H4 (cell line): Measurements from ENCODE around the gene PRKCZ. TPM values are rescaled to one million over a fixed set of nuclear protein-coding genes. Genes with fewer than 3 reads are reported as not detected.
"Not testable (repeated sequence)": the region's sequence is repeated elsewhere in the genome, so short reads cannot be mapped to it uniquely, and the experiment has no call there.

Experiments used
- DNase-seq: peaks from one replicate; pipeline ENCODE4 v3.0.0-alpha.2; 2015; ENCODE audit warnings: low spot score
- total RNA-seq: library from RNA; depleted of rRNA; stranded (reverse); fragments of >200 nt; shearing (Covaris generic); gene quantifications from 2 replicates; pipeline ENCODE4 v1.2.3, GENCODE V29; 2014

PRKCZ gene
- total RNA-seq, 1 experiment from 2014 or later, result 11.4 TPM

DNA sequence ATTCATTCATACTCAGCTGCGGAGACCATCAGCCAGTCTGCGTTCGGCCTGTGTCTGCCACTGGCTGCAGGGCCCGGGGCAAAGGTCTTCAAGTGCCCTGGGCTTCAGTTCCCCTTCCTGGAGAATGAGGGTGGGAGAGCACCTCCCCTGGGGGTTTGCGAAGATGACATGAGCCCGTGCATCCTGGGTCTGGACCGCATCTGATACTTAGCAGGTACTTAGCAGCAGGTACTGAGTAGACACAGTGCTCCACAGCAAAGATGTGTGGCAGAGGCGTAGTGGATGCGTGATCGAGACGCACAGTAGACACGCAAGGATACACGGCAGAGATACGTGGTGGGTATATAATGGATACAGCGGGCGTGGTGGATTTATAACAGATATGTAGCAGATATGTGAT is 51.3 kb downstream of the PRKCZ start:
- no peak for DNase-seq

DNA sequence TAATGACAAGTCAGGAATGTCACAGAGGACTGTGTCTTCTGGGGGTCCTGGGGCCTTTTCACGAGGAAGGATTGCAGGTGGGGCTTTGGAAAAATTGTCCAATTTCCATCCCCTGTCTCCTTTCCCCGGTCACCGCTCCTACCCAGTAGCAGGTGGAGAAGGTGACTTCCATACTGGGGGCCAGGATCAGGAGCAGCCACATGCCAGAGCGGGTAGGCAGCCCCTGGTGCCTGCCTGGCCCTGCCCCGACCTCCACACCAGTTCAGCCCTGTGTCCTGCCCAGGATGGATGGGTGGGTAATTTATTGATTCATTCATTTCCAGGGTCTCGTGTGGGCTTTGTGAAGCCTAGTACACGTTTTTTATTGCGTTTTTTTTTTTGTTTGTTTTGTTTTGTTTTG is 51.7 kb downstream of the PRKCZ start:
- no peak for DNase-seq

DNA sequence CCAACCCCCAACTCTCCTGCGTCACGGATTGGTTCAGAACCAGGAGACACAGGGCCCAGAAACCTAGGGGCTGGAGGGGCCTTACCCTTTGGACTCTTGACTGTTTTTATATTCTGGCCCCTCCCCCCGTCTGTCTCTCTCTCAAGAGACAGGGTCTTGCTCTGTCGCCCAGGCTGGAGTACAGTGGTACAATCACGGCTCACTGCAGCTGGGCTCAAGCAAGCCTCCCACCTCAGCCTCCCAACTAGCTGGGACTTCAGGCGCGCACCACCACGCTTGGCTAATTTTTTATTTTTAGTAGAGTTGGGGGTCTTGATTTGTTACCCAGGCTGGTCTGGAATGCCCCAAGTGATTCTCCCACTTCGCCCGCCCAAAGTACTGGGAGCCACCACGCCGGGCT is 52.5 kb downstream of the PRKCZ start:
- no peak for DNase-seq

DNA sequence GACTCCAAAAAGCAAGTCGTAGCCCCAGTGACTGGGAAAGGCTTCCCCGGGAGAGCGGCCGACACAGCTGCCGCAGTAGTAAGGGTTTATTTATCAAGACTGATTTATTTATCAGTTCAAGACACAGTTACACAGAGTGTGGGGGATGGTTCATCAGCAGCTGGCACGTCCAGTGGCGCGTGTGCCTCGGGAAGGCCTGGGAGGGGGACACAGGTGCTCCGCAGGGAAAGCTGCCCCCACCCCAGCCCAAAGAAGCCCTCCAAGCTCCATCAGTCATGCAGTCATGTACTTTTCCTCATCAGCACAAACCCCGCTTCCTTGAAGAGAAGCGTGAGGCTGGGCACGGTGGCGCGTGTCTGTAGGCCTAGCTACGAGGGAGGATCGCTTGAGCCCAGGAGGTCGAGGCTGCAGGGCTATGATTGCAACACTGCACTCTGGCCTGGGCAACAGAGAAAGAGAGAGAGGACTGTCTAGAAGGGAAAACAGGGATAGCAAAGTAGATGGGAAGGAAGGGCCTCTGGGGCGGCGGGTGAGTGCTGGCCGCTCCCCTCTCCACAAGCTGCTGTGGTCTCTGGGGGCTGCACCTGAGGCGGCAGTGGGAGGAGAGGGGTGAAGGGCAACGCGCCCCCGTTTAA is 53.2 kb downstream of the PRKCZ start:
- no peak for DNase-seq

DNA sequence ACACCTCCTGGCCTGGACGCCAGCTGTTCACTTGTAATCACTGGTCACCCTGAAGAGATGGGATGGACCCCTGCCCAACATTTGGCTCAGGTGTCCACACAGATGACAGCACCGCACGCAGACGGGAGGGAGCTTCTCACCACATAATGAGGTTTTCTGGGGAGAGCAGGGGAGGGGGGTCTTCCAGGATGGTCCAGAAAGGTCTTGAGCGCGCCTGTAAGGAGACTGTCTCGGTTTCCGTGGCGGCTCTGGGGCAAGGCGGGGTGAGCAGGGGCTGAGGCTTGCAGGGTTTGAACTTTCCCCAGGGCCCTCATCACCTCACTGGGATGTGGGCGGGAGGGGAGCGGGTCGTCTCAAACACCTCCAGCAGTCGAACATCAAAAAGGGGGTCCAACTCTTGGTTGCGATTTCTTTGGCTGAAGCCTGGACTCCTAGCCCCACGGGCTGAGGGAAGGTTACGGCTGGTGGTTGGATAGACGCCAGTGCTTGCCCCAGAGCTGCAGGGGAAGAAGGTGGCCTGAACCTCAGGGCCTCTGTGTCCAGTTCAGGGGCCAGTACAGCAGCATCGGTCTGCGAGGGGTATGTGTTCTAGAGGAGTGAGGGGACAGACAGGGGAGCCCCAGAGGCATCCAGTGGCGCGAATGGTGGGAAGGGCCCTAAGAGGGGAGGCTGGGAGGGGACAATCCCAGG is 53.8 kb downstream of the PRKCZ start:
- DNase-seq, result no peak

DNA sequence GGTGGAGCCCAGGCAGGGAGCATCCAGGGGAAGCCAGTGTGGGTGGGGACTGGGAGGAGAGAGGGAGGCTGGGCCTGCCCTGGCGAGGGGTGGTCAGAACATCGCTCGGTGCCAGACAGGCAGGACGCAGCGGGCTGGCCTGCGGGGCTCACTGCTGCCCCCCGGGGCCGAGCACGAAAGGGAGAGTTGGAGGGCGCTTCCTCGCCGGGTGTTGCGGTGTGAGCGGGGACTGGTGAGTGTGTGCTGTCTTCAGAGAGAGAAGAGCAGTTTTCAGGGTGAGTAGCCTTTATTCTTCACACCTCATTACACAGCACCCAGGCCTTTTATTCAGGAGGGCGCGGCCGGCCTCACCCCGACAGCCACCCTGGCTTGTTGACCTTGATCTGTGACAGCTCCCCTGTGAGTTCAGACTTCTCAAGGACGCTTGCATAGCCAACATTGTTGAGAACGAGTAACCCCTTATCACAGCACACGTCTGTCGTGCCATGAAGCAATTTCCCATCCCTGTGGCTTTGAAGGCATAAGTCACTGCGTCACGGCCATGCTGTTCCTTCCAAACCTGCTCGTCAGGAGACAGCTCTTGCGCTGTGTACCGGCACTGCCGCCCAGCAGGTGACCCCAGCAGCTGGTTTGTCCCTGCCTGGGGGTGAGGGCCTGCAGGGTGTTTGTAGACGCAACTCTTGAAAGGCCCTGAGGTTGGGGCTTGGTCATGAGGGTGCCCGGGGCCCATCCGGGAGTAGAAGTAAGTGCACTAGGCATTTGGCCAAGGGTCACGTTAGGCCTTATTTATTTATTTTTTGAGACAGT is 54.6 kb downstream of the PRKCZ start:
- DNase-seq, result peak; percentile 82

DNA sequence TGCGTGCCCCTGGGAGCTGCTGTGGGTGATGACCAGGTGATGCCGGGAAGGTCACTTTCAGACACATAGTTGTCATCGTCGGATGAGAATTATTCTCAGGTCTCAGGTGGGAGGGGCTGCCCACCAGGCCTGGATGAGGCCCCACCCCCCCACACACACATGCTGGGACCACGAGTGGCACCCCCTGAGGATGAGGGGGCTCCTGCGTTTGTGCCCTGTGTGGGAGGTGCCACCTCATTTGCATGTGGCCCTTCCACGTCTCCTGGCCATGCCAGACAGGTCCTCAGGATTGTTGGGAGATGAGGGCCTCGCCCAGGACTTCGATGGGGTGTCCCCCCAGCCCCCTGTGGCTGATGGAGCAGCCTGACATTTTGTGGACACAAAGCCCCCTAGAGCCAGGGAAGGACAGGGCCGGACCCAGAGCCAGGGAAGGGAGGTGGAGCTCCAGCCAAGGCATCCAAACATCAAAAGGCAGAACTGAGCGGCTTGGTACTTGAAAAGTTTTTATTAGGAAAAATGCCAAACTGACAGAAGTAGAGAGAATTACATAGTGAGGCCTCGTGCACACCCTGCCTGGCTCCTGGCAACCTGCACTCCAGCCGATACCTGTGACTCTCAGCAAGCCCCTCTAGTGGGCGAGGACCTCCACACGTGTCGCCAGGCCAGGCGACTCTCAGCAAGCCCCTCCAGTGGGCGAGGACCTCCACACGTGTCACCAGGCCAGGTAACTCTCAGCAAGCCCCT is 55.7 kb downstream of the PRKCZ start:
- DNase-seq, result no peak

DNA sequence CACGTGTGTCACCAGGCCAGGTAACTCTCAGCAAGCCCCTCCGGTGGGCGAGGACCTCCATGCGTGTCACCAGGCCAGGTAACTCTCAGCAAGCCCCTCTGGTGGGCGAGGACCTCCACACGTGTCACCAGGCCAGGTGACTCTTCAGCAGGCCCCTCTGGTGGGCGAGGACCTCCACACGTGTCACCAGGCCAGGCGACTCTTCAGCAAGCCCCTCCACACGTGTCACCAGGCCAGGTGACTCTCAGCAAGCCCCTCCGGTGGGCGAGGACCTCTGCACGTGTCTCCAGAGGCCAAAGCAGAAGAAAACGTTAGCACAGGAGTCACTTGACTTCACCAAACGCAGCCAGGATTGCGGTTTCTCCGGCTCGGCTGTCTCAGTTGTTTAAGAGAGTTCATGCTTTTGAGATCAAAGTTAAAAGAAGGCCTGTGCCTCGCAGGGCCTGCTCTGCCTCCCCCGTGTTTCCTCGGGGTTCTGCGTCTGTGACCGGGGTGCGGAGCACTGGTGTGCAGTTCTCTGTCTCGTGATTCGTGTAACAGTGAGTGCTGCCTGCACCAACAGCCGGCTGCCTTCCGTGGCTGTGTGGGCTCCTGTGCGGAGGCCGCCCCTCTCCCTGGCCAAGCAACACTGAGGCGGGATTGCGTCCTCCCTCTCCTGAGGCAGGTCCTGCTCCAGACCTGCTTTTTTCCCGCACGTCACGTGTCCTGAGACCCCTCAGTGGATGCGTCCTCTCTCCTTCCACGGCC is 56.6 kb downstream of the PRKCZ start:
- no peak for DNase-seq

DNA sequence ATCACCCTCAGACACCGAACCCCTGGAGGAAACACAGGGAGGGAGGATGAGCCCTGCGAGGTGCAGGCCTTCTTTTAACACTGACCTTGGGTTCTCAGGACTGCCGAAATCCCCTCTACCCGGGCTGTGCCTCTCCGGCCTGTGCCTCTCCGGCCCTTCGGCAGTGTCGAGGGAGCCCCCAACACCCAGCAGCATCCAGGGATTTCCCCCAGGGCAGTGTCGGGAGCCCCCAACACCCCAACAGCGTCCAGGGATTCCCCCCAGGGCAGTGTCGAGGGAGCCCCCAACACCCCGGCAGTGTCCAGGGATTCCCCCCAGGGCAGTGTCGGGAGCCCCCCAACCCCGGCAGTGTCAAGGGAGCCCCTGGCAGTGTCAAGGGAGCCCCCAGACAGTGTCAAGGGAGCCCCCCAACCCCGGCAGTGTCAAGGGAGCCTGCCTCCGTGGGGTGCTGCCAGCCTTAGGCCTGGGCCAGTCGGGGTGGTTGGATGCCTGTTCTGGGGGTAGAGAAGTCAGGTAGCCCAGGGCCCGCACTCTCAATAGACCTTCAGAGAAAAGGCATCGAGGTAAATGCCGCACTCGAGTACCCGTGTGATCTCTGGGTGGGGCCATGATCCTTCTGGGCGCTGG is 57.5 kb downstream of the PRKCZ start:
- DNase-seq, result no peak

DNA sequence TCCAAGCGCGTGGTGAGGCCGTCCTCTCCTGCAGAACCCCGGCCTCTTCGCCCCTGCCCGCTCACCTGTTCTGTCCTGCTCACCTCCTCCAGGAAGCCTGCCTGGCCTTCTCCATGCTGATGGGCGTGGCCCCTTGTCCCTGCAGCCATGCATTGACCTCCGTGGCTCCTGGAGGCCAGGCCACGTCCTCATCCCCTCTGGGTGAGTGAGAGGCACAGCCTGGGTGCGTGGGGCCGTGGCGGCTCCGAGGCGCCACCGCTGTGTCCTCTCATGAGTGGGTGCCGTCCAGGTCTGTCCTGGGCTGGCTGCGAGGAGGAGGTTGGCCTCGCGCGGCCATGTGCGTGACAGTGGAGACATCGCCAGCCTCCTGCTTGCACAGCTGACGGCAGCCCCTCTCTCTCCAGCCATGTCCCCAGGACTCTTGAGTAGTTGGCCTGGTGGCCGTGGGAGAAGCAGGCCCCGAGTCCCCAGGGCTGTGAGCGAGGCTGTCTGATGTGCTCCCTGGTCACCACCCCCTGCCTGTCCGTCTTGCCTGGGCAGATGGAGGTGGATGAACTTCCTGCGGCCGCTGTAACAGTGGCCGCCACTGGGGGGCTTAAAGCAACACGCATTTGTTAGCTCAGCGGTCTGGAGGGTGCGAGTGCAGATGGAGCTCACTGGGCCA is 58.1 kb downstream of the PRKCZ start:
- no peak for DNase-seq

DNA sequence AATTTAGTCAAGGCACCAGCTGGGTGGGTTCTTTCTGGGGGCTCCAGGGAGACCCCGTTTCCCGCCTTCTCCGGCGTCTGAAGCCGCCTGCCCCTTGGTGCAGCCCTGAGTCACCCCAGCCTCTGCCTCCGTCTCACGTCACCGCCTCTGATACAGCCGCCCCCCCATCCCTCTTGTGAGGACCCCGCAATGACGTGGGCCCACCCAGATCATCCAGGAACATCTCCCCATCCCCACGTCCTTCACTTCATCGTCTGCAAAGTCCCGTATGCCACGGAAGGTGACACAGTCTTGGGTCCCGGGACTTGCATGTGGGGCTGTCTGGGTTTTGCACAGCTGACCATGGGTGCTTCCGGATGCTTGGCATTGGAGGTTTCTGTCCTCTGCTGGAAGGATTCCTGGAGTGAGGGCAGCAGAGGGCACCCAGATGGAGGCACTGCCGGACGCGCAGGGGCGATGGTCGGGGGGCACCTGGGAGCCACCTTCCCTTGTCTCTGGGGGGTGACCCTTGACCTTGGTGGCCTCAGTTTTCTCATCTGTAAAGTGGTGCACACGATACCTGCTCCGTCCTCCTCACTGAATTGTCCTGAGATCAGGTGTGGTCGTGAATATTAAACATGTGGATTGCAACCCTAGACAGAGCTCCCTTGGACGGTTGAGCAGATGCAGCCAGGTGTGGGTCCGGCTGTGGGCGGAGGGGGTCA is 58.8 kb downstream of the PRKCZ start:
- DNase-seq, result no peak

DNA sequence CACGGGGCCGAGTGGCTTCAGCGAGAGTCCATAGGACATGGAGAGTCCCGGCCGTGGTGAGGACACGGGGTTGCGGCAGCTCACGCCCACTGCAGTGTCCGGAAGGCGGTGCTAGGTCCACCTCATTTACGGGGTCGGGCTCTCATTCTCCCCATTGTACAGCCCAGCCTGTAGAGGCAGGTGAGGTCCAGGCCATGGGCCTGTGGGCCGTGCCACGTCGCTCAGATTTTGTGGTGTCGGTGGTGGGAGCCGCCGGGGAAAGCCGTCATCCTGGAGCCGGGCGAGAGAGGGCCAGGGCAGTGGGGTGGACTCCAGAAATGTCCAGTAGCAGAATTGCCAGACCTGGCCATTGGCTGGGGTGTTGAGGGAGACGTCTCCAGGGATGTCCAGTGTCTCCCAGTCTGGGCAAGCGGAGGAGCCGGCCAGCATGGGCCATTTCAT is 59.4 kb downstream of the PRKCZ start:
- DNase-seq, result no peak

DNA sequence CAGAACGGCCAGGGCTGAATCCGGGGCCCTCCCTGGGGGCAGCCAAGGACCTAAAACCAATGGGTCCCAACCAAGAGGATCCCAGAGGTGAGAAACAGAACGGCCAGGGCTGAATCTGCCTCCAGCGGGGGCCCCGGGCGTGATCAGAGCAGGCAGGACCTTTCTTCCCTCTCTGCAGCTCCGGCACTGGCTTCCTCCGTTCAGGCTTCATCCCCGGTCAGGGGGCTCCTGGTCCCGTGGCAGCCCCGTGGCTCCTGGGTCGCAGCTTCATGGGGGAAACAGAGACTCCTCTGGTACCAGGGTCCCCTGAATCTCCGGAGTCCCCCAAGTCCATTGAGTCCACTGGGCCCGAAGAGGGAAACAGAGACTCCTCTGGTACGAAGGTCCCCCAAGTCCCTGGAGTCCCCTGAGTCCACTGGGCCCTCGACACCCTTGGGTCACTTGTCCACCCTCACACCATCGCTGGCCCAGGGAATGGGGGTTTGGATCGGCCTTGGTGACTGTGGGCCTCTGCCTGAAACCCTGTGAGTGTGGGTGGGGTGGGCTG is 60.1 kb downstream of the PRKCZ start:
- no peak for DNase-seq

DNA sequence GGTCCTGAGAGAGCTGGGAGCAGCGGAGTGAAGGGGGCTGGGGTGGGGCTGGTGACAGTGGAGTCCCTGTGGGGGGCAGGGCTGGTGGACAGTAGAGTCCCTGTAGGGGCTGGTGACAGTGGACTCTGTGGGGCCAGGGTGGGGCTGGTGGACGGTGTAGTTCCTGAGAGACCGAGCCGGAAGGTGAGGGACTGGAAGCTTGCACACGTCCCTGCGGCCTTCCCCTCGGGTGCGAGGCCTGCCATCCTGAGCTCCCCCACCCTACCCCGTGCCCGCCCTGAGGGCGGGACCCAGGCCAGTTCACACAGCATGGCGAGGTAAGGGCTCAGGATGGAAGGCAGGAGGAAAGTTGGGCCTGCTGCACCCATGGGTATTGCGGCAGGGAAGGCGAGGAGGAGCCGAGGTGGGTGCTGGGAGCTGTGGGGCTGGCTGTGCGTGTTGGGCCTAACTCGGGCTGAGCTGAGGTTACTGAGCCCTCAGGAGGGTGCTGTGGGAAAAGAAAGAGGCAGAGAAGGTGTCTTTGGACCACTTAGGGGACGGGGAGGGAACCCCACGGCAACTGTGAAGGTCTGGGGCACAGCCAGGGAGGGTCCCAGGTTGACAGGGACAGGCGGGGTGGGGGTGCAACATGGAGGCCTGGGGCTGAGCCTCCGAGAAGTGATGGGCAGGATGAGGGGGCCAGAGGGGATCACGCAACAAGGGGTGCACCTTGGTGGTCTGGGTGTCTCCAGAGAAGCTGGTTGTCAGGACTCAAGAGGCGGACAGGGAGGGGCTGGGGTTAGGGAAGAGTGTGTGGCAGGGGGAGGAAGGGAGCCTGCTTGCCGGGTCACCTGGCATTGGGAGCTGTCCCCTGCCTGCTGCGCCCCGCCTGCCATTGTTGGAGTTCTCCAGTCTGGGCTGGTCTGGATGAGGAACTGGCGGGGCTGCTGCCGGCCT is 60.8 kb downstream of the PRKCZ start:
- DNase-seq, result no peak

DNA sequence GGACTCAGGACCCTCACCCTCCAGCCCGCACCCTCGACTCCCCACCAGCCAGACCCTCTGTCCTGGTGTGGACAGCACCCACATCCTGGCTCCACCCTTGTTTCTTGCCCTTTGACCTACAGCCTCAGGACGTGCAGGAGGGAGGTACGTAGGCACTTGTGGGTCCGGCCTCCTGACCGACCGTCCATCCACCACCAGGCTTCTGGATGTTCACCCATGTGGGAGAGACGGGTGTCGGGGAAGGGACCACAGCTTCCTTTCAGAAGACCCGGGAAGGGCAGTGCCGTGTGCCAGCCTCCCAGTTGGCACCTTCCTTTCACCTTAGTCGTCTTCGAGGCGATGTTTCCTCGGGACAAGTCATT is 61.4 kb downstream of the PRKCZ start:
- no peak for DNase-seq

DNA sequence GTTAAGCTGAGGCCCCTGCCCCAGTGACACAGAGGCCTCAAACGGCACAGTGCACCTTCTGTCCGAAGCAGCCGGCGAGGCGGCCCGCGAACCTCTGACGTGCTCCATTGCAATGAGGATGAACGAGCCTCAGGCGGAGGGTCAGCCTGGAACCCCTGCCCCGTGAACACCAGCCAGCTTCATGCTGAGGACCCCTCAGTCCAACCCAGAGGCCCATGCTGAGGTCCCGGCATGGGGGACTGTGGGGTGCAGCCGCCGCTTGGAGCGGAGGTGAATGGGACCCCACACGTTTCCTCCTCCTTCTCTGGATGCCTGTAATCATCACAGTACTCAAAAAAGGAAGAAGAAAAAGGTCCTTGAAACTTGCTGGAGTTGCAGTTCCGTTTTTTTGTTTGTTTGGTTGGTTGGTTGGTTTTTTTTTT is 62.1 kb downstream of the PRKCZ start:
- DNase-seq, result no peak

DNA sequence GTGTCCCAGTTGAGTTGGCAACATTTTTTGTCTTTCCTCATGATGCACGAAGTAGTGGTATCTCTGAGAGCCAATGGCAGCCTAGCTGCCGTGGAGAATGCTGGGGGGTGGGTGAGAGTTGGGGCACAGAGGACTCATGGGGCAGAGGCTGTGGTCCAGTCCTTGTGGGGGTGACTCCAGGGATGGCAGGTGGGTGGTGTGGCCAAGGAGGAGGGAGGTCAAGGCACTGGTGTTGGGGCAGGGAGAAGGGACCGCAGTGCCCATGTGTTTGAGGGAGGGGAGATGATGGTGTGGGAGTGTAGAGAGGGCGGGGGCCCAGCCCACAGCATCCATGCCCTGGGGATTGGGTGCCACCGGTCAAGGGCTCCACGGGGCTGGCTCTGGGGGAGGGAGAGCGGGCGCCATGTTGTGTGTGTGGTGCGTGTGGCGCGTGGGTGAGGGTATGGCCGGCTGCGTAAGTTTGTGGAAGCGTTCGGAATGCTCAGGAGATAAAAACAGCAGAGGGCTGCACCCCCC is 63.5 kb downstream of the PRKCZ start:
- DNase-seq, result no peak

DNA sequence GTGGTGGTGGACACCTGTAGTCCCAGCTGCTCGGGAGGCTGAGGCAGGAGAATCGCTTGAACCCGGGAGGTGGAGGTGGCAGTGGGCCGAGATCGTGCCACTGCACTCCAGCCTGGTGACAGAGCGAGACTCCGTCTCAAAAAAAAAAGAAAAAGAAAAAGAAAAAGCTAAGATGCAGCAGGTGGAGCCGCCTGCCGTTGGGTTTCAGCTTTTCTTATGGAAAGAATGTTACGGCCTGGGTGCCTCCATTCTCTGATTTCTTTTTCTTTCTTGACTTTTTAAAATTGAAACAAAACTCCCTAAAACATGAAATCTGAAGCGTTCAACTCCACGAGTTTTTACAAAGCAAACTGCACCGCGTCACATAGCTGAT is 64.4 kb downstream of the PRKCZ start:
- not testable (repeated sequence) for DNase-seq
